Loucy (cell line): ENCODE measurements around the gene SIDT2.

ENCODE experiments used
- H2AFZ ChIP-seq: fragments of 200-600 bp; sonication (generic); 2 replicates; pipeline ENCODE4 v1.6.0; 2016; ENCODE audit warnings: antibody characterized with exemption, mild to moderate bottlenecking, low read length, moderate library complexity
- H3F3A ChIP-seq: fragments of 200-600 bp; 2 replicates; pipeline ENCODE4 v1.6.0; 2016; ENCODE audit warnings: antibody characterized with exemption, low read depth, mild to moderate bottlenecking
- H3K27me3 ChIP-seq: fragments of 200-600 bp; sonication (generic); 2 replicates; pipeline ENCODE4 v1.6.1; 2014; ENCODE audit warnings: low read length, mild to moderate bottlenecking; ENCODE audit not compliant: insufficient read depth, poor library complexity, severe bottlenecking
- H3K36me3 ChIP-seq: fragments of 200-600 bp; sonication (generic); 2 replicates; pipeline ENCODE4 v1.6.1; 2016; ENCODE audit warnings: low read length; ENCODE audit not compliant: insufficient read depth
- H3K4me1 ChIP-seq: fragments of 200-600 bp; sonication (generic); 2 replicates; pipeline ENCODE4 v1.5.1; 2014; ENCODE audit warnings: low read length, mild to moderate bottlenecking; ENCODE audit not compliant: insufficient read depth, poor library complexity, severe bottlenecking
- H3K4me2 ChIP-seq: fragments of 200-600 bp; sonication (generic); 2 replicates; pipeline ENCODE4 v1.6.0; 2014; ENCODE audit warnings: antibody characterized with exemption, low read length, low read depth, mild to moderate bottlenecking; ENCODE audit not compliant: poor library complexity, severe bottlenecking
- H3K4me3 ChIP-seq: fragments of 200-600 bp; sonication (generic); 2 replicates; pipeline ENCODE4 v1.5.1; 2014; ENCODE audit warnings: low read length, mild to moderate bottlenecking, mixed read lengths; ENCODE audit not compliant: poor library complexity, severe bottlenecking
- H3K79me2 ChIP-seq: fragments of 200-600 bp; sonication (generic); 2 replicates; pipeline ENCODE4 v1.6.1; 2014; ENCODE audit warnings: low read length; ENCODE audit not compliant: insufficient read depth
- H3K9ac ChIP-seq: fragments of 200-600 bp; sonication (generic); 2 replicates; pipeline ENCODE4 v1.6.0; 2014; ENCODE audit warnings: mild to moderate bottlenecking, low read depth, low read length, moderate library complexity; ENCODE audit not compliant: poor library complexity, severe bottlenecking
- H3K9me2 ChIP-seq: fragments of 200-600 bp; sonication (generic); replicated peaks from 2 replicates; pipeline ENCODE4 v1.6.1; 2016; ENCODE audit warnings: low read depth, low read length, mixed read lengths
- H3K9me3 ChIP-seq: fragments of 200-600 bp; sonication (generic); 2 replicates; pipeline ENCODE4 v1.6.1; 2014; ENCODE audit warnings: mild to moderate bottlenecking, antibody characterized with exemption, low read length, low read depth; ENCODE audit not compliant: insufficient read depth
- H4K20me1 ChIP-seq: fragments of 200-600 bp; sonication (generic); 2 replicates; pipeline ENCODE4 v1.6.0; 2014; ENCODE audit warnings: antibody characterized with exemption, low read length, mild to moderate bottlenecking; ENCODE audit not compliant: insufficient read depth, poor library complexity, severe bottlenecking
- EZH2phosphoT487 ChIP-seq: fragments of 200-600 bp; IDR thresholded peaks from 2 replicates; pipeline ENCODE4 v1.6.1; 2018; ENCODE audit warnings: antibody characterized with exemption, mild to moderate bottlenecking, moderate library complexity, borderline replicate concordance
- TF ChIP-seq, protein P1 (sequence below): fragments of 200-600 bp; sonication (generic); conservative IDR thresholded peaks from 2 replicates; pipeline ENCODE4 v1.5.1; 2014; ENCODE audit warnings: mild to moderate bottlenecking, antibody characterized with exemption, low read length

SIDT2 gene

DNA sequence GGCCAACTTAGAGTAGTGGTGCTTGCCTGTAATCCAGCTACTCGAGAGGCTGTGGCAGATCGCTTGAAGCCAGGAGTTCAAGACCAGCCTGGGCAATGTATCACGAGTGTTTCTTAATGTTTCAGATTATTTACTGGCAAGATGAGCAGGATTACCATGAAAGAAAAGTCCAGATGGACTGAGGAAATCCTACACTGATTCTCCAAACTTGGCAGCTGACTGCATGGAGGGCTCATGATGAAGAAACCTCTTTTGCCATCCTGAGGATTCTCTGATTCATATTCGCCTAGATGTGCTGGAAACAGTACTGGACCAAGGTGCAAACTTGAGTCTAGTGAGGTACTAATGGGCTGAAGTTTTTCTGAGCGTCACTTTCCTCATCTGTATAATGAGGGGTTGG is 2.8 kb upstream of the SIDT2 start:
- TF ChIP-seq, protein P1, sequence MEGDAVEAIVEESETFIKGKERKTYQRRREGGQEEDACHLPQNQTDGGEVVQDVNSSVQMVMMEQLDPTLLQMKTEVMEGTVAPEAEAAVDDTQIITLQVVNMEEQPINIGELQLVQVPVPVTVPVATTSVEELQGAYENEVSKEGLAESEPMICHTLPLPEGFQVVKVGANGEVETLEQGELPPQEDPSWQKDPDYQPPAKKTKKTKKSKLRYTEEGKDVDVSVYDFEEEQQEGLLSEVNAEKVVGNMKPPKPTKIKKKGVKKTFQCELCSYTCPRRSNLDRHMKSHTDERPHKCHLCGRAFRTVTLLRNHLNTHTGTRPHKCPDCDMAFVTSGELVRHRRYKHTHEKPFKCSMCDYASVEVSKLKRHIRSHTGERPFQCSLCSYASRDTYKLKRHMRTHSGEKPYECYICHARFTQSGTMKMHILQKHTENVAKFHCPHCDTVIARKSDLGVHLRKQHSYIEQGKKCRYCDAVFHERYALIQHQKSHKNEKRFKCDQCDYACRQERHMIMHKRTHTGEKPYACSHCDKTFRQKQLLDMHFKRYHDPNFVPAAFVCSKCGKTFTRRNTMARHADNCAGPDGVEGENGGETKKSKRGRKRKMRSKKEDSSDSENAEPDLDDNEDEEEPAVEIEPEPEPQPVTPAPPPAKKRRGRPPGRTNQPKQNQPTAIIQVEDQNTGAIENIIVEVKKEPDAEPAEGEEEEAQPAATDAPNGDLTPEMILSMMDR, result no peak
- TF ChIP-seq EZH2phosphoT487, result no peak
- Histone ChIP-seq H3K27me3 (no peaks in the 10 kb centered on the region), H2AFZ (no peak overlapping the region), H4K20me1 (no peaks in the 10 kb centered on the region), H3F3A (peaks cover 8% of the 10 kb centered on the region; the same call in 1 of the 2 replicates), H3K4me2 (no peak overlapping the region), H3K79me2 (no peaks in the 10 kb centered on the region), H3K9ac (no peak overlapping the region), H3K9me2 (no peaks in the 10 kb centered on the region), H3K4me1 (peaks cover 18% of the 10 kb centered on the region), H3K4me3 (no peak overlapping the region), H3K36me3 (peaks cover 13% of the 10 kb centered on the region; the same call in 1 of the 2 replicates), H3K9me3 (no peaks in the 10 kb centered on the region)

DNA sequence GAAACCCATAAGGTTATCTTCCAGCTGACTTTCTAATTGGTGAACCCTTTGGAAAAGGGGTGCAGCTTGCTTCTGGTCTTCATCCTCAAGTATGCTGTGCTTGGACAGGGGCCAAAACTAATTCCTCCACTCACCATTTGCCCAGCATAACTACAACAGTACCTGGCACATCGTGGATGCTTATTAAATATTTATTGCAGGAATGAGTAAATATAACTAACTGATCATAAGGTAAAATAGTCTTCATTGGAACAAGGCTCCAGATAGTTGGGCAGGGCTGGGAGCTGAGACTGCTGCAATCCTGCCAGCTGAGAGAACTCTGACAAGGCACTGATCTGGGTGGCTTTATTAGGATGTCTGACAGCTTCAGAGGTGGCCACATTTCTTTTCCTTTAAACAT is 2.4 kb upstream of the SIDT2 start:
- peaks cover 8% of the 10 kb centered on the region; the same call in 1 of the 2 replicates for H3F3A ChIP-seq
- H3K4me1 ChIP-seq, result peaks cover 22% of the 10 kb centered on the region
- no peak overlapping the region for H2AFZ ChIP-seq
- H3K4me3 ChIP-seq, result no peak overlapping the region
- H3K9me3 ChIP-seq, result no peaks in the 10 kb centered on the region
- no peak for TF ChIP-seq EZH2phosphoT487
- TF ChIP-seq, protein P1, result no peak
- H3K79me2 ChIP-seq, result no peaks in the 10 kb centered on the region
- H3K9ac ChIP-seq, result no peak overlapping the region
- no peaks in the 10 kb centered on the region for H3K27me3 ChIP-seq
- H3K9me2 ChIP-seq, result no peaks in the 10 kb centered on the region
- peaks cover 9% of the 10 kb centered on the region; the same call in 1 of the 2 replicates for H3K36me3 ChIP-seq
- H4K20me1 ChIP-seq, result no peaks in the 10 kb centered on the region
- no peak overlapping the region for H3K4me2 ChIP-seq

DNA sequence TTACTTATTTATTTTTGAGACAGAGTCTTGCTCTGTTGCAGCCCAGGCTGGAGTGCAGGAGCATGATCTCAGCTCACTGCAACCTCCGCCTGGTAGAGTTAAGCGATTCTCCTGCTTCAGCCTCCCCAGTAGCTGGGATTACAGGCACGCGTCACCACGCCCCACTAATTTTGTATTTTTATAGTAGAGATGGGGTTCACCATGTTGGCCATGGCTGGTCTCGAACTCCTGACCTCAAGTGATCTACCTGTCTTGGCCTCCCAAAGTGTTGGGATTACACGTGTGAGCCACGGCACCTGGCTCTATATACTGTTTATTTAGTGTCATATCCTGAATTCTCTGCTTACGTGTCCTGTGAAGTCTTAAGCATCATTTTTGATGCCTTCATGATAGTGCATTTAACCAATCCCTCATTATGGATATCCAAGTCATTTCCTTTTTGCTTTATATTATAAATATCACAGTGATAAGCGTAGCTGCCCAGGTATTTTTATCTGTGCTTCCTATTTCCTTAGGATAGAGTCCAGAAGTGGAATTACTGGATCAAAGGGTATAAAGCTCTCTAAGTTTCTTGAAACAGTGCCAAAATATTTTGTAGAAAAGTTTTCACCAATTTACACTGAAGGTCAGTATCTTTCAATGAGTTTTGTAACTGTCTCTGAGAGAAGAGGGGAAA is 871 bp upstream of the SIDT2 start:
- no peaks in the 10 kb centered on the region for H3K9me2 ChIP-seq
- no peaks in the 10 kb centered on the region for H3K79me2 ChIP-seq
- H4K20me1 ChIP-seq, result no peaks in the 10 kb centered on the region
- no peaks in the 10 kb centered on the region for H3K9me3 ChIP-seq
- H3K36me3 ChIP-seq, result no peaks in the 10 kb centered on the region
- no peak for TF ChIP-seq EZH2phosphoT487
- TF ChIP-seq, protein P1, result no peak
- no peak overlapping the region; the same call in 1 of the 2 replicates for H2AFZ ChIP-seq
- peaks cover 8% of the 10 kb centered on the region; the same call in 1 of the 2 replicates for H3F3A ChIP-seq
- H3K4me1 ChIP-seq, result peaks cover 22% of the 10 kb centered on the region
- H3K27me3 ChIP-seq, result no peaks in the 10 kb centered on the region
- H3K9ac ChIP-seq, result peak overlapping the region; percentile 43
- H3K4me2 ChIP-seq, result peak overlapping the region; percentile 97
- peak overlapping the region; percentile 76 for H3K4me3 ChIP-seq
